Mucosa of descending colon (tissue), 3 donors: Measurements from ENCODE around the gene SCML2. TPM values are rescaled to one million over a fixed set of nuclear protein-coding genes. Genes with fewer than 3 reads are reported as not detected.
"Not testable (repeated sequence)": the region's sequence is repeated elsewhere in the genome, so short reads cannot be mapped to it uniquely, and the experiment has no call there.

ENCODE experiments used
- ATAC-seq: fragments of 200-7000 bp; cut with Tn5 transposase; one replicate; pipeline ENCODE4 v1.9.1; 2020; ENCODE audit warnings: mild to moderate bottlenecking, moderate library complexity
- DNase-seq, 3 donors: peaks; one replicate each; pipeline ENCODE4 v3.0.0-alpha.2; 2020
- H3K36me3 ChIP-seq: fragments of 200-600 bp; one replicate; pipeline ENCODE4 v1.8.0; 2021; ENCODE audit warnings: low read depth, mild to moderate bottlenecking
- H3K4me1 ChIP-seq: fragments of 200-600 bp; one replicate; pipeline ENCODE4 v1.8.0; 2021; ENCODE audit warnings: low read depth, mild to moderate bottlenecking
- H3K4me3 ChIP-seq: fragments of 200-600 bp; one replicate; pipeline ENCODE4 v1.8.0; 2021; ENCODE audit warnings: mild to moderate bottlenecking
- H3K9me3 ChIP-seq: fragments of 200-600 bp; one replicate; pipeline ENCODE4 v1.8.0; 2021; ENCODE audit warnings: mild to moderate bottlenecking
- intact Hi-C, 2 donors: fragments of 100-400 bp; cut with DNase I in 1 of 2; cut with micrococcal nuclease in 1 of 2; formaldehyde crosslinking; loops; one replicate each; pipeline versions ENCODE4 v1.11.0 to v1.11.1; 2022; cut with DNase I, micrococcal nuclease
- total RNA-seq, 3 donors: library from RNA; stranded (reverse); fragmentation: NEBNext Ultra II Directional in 2 of 3; extraction: Animal tissue kit (Norgen Biotek cat#: 25700) in 2 of 3; gene quantifications; one replicate each; pipeline versions ENCODE4 v1.2.1 to v1.2.4, GENCODE V29; 2021 to 2023
- TF ChIP-seq, protein P1 (sequence below): fragments of 200-600 bp; IDR thresholded peaks from one replicate; pipeline ENCODE4 v1.8.0; 2022; ENCODE audit warnings: antibody characterized with exemption, mild to moderate bottlenecking
- donor health status: DM: no; HTN: no; CAD: no; lungs with moderate emphysema.
- donor health status: DM: no; HTN: no; CAD: no.
- donor health status: DM: no; HTN: yes; CAD: no.

Gene SCML2
- total RNA-seq, 3 donors from 2014 or later, result 1.0 to 4.2 (median 1.1) TPM

GRCh38 chrX:18255059-18255458 is 99.4 kb downstream of the SCML2 start:
- intact Hi-C loops, result no loop called here
- Histone ChIP-seq H3K4me3 (no peak overlapping the region), H3K36me3 (no peaks in the 10 kb centered on the region), H3K9me3 (no peaks in the 10 kb centered on the region), H3K4me1 (no peaks in the 10 kb centered on the region)
- DNase-seq (no peak), ATAC-seq (no peak)
- TF ChIP-seq, protein P1, sequence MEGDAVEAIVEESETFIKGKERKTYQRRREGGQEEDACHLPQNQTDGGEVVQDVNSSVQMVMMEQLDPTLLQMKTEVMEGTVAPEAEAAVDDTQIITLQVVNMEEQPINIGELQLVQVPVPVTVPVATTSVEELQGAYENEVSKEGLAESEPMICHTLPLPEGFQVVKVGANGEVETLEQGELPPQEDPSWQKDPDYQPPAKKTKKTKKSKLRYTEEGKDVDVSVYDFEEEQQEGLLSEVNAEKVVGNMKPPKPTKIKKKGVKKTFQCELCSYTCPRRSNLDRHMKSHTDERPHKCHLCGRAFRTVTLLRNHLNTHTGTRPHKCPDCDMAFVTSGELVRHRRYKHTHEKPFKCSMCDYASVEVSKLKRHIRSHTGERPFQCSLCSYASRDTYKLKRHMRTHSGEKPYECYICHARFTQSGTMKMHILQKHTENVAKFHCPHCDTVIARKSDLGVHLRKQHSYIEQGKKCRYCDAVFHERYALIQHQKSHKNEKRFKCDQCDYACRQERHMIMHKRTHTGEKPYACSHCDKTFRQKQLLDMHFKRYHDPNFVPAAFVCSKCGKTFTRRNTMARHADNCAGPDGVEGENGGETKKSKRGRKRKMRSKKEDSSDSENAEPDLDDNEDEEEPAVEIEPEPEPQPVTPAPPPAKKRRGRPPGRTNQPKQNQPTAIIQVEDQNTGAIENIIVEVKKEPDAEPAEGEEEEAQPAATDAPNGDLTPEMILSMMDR, result no peak

DNA sequence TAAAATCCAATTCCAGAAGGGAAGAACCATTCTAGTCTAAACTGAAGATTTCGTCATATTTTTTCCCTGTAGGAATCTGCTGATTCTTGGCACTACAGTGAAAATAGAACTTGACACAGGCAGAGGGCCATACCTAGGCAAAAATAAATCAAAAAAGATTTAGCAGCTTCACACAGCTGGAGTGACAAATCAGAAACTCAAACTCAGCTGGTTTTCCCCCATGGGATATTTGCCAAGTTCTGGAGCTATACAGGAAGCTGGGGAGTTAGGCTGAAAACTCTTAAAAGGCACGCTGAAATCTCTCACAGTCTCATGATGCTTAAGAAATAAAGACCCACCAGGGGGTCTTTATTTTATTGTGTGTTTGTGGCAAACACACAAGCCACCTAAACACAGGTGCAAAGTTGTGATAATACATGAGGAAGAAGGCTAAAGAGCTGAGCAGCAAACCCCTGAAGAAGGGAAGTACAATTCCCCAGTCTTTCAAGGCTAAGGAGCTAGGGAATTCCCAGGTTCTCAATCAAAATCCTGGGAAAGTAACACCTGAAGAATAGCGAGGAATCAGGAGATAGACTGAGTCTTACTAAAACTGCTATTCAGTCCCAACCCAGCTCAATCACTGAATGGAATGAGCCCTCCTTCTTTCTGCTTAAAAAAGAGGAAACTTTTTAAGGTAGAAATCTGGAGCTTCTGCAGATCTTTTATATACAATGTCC is 101.7 kb downstream of the SCML2 start:
- DNase-seq, result no peak
- ATAC-seq, result no peak
- intact Hi-C loops, result no loop called here
- H3K9me3 ChIP-seq, result no peaks in the 10 kb centered on the region
- H3K36me3 ChIP-seq, result no peaks in the 10 kb centered on the region
- no peaks in the 10 kb centered on the region for H3K4me1 ChIP-seq
- no peak overlapping the region for H3K4me3 ChIP-seq
- TF ChIP-seq, protein P1, result no peak

- not testable (repeated sequence) for DNase-seq, ATAC-seq
Measured at GRCh38 chrX:18229646-18230045, 124.8 kb downstream of the SCML2 start.

DNA sequence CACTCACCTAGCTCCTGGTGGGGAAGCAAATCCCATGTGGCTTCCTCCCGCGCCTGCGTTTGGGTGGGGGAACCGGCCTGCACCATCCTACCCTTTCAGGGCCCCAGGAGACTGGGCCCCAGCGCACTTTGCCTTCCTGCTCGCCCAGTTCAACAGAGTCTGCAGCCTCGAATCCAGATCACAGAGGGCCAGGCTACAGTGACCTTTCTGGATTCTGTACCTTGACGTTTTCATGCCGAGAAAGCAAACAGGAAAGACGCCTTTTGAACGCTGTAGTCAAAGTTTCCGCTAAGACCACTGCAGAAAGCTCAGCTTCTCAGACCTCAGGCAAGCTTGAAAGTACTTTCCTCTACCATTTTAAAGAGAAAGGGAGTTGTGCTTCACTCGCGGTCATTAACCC is 126.4 kb downstream of the SCML2 start:
- no peaks in the 10 kb centered on the region for H3K36me3 ChIP-seq
- intact Hi-C loops, result no loop called here
- no peaks in the 10 kb centered on the region for H3K4me1 ChIP-seq
- H3K4me3 ChIP-seq, result no peak overlapping the region
- no peak for DNase-seq
- no peak for ATAC-seq
- TF ChIP-seq, protein P1, result no peak
- no peaks in the 10 kb centered on the region for H3K9me3 ChIP-seq

More at GRCh38 chrX:18229646-18230045, 124.8 kb downstream of the SCML2 start:
- H3K4me1 ChIP-seq, H3K4me3 ChIP-seq, H3K9me3 ChIP-seq, H3K36me3 ChIP-seq, intact Hi-C loops: not testable (repeated sequence)

DNA sequence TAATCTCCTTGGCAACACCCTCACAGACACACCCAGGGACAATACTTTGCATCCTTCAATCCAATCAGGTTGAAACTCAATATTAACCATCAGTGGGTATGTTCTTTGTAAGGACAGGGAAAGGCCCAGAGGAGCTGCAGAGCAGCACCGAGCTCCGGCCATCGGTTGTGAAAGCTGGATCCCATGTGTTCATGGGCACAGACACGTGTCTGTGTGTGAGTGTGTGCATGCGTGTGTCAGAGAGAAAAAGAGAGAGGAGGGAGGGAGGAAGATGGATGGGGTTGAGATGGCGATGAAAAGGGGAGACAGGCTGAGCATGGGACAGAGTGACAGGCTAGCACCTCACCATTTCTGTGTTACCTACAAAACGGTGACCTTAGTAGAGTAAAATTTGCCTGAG is 127.0 kb downstream of the SCML2 start:
- ATAC-seq, result no peak
- no peaks in the 10 kb centered on the region for H3K36me3 ChIP-seq
- TF ChIP-seq, protein P1, result no peak

GRCh38 chrX:18220786-18221185 is 133.7 kb downstream of the SCML2 start, which contains the start of gene BEND2:
Gene BEND2, minus strand, starts transcription at chrX:18220886. Its CDS starts 136 bp downstream, at chrX:18220750.
- DNase-seq, result no peak
- H3K4me1 ChIP-seq, result no peaks in the 10 kb centered on the region
- H3K4me3 ChIP-seq, result no peak within 1 kb of the TSS
- intact Hi-C loops, result no loop called here
- ATAC-seq, result no peak
- TF ChIP-seq, protein P1, result no peak
- H3K36me3 ChIP-seq, result no peaks in the 10 kb centered on the region
- H3K9me3 ChIP-seq, result no peaks in the 10 kb centered on the region

More for the DNA sequence above, 127.0 kb downstream of the SCML2 start:
- no peak overlapping the region for H3K4me3 ChIP-seq
- no peak for DNase-seq
- no peaks in the 10 kb centered on the region for H3K4me1 ChIP-seq
- no peaks in the 10 kb centered on the region for H3K9me3 ChIP-seq
- intact Hi-C loops, result no loop called here
